OCI-LY7 (cell line): ENCODE data around the gene GALNT10. TPM values are rescaled to one million over a fixed set of nuclear protein-coding genes. Genes with fewer than 3 reads are reported as not detected.

Source experiments
- BruUV-seq: library from RNA; stranded (reverse); fragments of 400-500 nt; replicated peaks from 2 replicates; lab custom pipeline; 2021; lab: Mats Ljungman, UMichigan
- CTCF ChIA-PET: fragments of 300-600 bp; sonication (Branson Sonifier 250); formaldehyde crosslinking; loops from one replicate; lab custom pipeline; 2022; ENCODE audit warnings: antibody characterized with exemption; ENCODE audit not compliant: unreplicated experiment; lab: Charles Lee
- POLR2A ChIA-PET: fragments of 300-600 bp; sonication (Branson Sonifier 250); formaldehyde crosslinking; loops from one replicate; lab custom pipeline; 2022; ENCODE audit warnings: antibody characterized with exemption; lab: Charles Lee
- DNase-seq: peaks from one replicate; pipeline ENCODE4 v3.0.0-alpha.2; 2015; ENCODE audit warnings: low spot score
- H2AFZ ChIP-seq: fragments of 200-600 bp; sonication (generic), shearing (Covaris generic); 2 replicates; pipeline ENCODE4 v1.6.1; 2014; ENCODE audit warnings: mild to moderate bottlenecking, antibody characterized with exemption, low read length, moderate library complexity
- H3K27ac ChIP-seq: fragments of 200-600 bp; sonication (generic); 2 replicates; pipeline ENCODE4 v1.5.1; 2014; ENCODE audit warnings: mixed run types, low read depth, mild to moderate bottlenecking, moderate library complexity, low read length, inconsistent platforms; ENCODE audit not compliant: poor library complexity, severe bottlenecking
- H3K36me3 ChIP-seq: fragments of 200-600 bp; sonication (generic); 2 replicates; pipeline ENCODE4 v1.6.1; 2014; ENCODE audit warnings: mild to moderate bottlenecking, antibody characterized with exemption, low read length, moderate library complexity, mixed read lengths; ENCODE audit not compliant: insufficient read depth
- H3K4me1 ChIP-seq: fragments of 200-600 bp; sonication (generic); 2 replicates; pipeline ENCODE4 v1.5.1; 2014; ENCODE audit warnings: mild to moderate bottlenecking, low read length; ENCODE audit not compliant: insufficient read depth, poor library complexity, severe bottlenecking
- H3K4me2 ChIP-seq: fragments of 200-600 bp; sonication (generic); 2 replicates; pipeline ENCODE4 v1.6.1; 2014; ENCODE audit warnings: mild to moderate bottlenecking, low read length
- H3K4me3 ChIP-seq: fragments of 200-600 bp; sonication (generic); 2 replicates; pipeline ENCODE4 v1.5.1; 2014; ENCODE audit warnings: mild to moderate bottlenecking, low read depth, low read length; ENCODE audit not compliant: poor library complexity, severe bottlenecking
- H3K79me2 ChIP-seq: fragments of 200-600 bp; sonication (generic); 2 replicates; pipeline ENCODE4 v1.6.1; 2016; ENCODE audit warnings: low read depth, mild to moderate bottlenecking, low read length, moderate library complexity, mixed read lengths; ENCODE audit not compliant: insufficient read depth
- H3K9me2 ChIP-seq: fragments of 200-600 bp; sonication (generic); 2 replicates; pipeline ENCODE4 v1.6.1; 2016; ENCODE audit warnings: mild to moderate bottlenecking, low read length, mixed read lengths; ENCODE audit not compliant: insufficient read depth
- H3K9me3 ChIP-seq: fragments of 200-600 bp; sonication (generic); 2 replicates; pipeline ENCODE4 v1.6.1; 2014; ENCODE audit warnings: mild to moderate bottlenecking, mixed run types, low read length, mixed read lengths
- H4K20me1 ChIP-seq: fragments of 200-600 bp; sonication (generic); 2 replicates; pipeline ENCODE4 v1.6.1; 2014; ENCODE audit warnings: mild to moderate bottlenecking, antibody characterized with exemption, low read length, moderate library complexity, mixed read lengths; ENCODE audit not compliant: insufficient read depth
- EZH2phosphoT487 ChIP-seq: fragments of 200-600 bp; sonication (generic); IDR thresholded peaks from 2 replicates; pipeline ENCODE4 v1.6.1; 2018; ENCODE audit warnings: low read depth, borderline replicate concordance, mild to moderate bottlenecking, mixed run types, antibody characterized with exemption, low read length, moderate library complexity, mixed read lengths
- intact Hi-C: fragments of 100-400 bp; cut with micrococcal nuclease; formaldehyde crosslinking; loops from one replicate; pipeline ENCODE4 v1.10.0; 2022; ENCODE audit not compliant: unreplicated experiment
- total RNA-seq, 2 experiments: library from RNA; depleted of rRNA in 1 of 2; stranded (reverse); fragments of >200 nt in 1 of 2; shearing (Covaris generic) in 1 of 2; gene quantifications; 2 replicates each; pipeline ENCODE4 v1.2.3, GENCODE V29; 2014 to 2022
- TF ChIP-seq, protein P1 (sequence below): fragments of 200-600 bp; sonication (generic); conservative IDR thresholded peaks from 2 replicates; pipeline ENCODE4 v1.5.1; 2014; ENCODE audit warnings: mild to moderate bottlenecking, antibody characterized with exemption, low read length, moderate library complexity, mixed read lengths

The GALNT10 gene
- total RNA-seq, 2 experiments from 2014 or later, result 7.3 to 20.6 TPM

DNA sequence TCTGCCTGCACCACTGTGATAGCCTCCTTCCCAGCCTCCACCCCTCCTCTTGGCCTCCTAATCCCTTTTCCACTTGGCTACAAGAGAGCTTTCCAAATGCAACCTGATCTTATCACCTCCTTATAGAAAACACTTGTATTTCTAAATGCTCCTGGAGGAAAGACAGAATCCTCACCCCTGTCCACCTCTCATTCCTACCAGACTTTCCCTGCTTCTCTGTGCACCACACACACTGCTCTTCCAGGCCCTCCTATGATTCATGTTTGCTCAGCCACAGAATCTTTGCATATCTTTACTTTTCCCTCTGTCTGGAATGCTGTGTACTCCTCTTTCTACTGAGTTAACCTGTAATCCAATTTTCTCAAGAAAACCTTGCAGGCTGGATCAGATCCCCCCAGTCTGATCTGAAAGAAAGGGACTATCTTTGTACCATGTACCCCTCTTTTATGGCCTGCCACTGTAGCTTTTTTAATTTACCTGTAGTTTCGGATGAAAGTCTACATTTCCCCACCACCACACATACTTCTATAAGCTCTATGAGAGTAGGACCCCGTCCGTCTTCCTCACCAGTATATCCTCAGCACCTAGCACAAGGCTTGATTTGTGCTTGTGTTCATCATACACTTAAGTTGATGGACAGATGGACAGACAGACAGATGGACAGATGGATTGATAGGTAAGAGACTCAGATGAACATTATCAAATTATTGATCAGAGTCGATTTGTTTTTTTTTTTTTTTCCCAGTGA is 95.3 kb downstream of the GALNT10 start:
- no peaks in the 10 kb centered on the region for H3K9me2 ChIP-seq
- no peak overlapping the region for H3K4me2 ChIP-seq
- H3K4me3 ChIP-seq, result no peak overlapping the region
- intact Hi-C loops, result no loop called here
- no peak for DNase-seq
- no peak overlapping the region for H3K27ac ChIP-seq
- H2AFZ ChIP-seq, result no peak overlapping the region
- H3K9me3 ChIP-seq, result no peaks in the 10 kb centered on the region
- H3K4me1 ChIP-seq, result no peaks in the 10 kb centered on the region
- H3K36me3 ChIP-seq, result no peaks in the 10 kb centered on the region
- H3K79me2 ChIP-seq, result no peaks in the 10 kb centered on the region
- CTCF ChIA-PET, result no interaction called here
- no peaks in the 10 kb centered on the region for H4K20me1 ChIP-seq
- TF ChIP-seq, protein P1, sequence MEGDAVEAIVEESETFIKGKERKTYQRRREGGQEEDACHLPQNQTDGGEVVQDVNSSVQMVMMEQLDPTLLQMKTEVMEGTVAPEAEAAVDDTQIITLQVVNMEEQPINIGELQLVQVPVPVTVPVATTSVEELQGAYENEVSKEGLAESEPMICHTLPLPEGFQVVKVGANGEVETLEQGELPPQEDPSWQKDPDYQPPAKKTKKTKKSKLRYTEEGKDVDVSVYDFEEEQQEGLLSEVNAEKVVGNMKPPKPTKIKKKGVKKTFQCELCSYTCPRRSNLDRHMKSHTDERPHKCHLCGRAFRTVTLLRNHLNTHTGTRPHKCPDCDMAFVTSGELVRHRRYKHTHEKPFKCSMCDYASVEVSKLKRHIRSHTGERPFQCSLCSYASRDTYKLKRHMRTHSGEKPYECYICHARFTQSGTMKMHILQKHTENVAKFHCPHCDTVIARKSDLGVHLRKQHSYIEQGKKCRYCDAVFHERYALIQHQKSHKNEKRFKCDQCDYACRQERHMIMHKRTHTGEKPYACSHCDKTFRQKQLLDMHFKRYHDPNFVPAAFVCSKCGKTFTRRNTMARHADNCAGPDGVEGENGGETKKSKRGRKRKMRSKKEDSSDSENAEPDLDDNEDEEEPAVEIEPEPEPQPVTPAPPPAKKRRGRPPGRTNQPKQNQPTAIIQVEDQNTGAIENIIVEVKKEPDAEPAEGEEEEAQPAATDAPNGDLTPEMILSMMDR, result no peak
- TF ChIP-seq EZH2phosphoT487, result no peak
- POLR2A ChIA-PET, result interaction anchor here (0.6 kb wide), 2 partner anchors 659 to 1648 kb away, joined by 3 read pairs; no protein-coding TSS in a partner anchor
- no TSS peak for BruUV-seq

DNA sequence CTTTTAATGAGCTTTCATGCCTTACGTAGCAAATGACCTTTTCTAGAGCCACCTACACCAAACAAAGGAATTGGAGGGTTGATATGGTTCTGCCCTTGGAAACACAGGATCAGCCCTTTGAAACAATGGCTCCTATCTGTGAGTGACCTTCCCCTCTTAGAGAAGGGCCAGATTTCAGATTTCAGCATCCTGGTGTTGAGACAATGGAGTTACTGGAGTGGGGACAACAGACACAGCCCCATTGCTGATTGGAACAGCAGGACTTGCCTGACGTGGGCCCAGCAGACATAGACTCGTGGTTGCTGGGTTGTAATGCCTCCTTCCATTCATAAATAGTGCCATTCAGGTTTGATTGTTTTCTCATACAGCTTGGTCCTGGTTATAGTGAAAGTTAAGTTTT is 96.0 kb downstream of the GALNT10 start:
- Histone ChIP-seq H3K4me1 (no peaks in the 10 kb centered on the region), H3K9me2 (no peaks in the 10 kb centered on the region), H2AFZ (no peak overlapping the region), H3K36me3 (no peaks in the 10 kb centered on the region), H3K4me3 (no peak overlapping the region), H3K79me2 (no peaks in the 10 kb centered on the region), H3K9me3 (no peaks in the 10 kb centered on the region), H3K27ac (no peak overlapping the region), H3K4me2 (no peak overlapping the region), H4K20me1 (no peaks in the 10 kb centered on the region)
- intact Hi-C loops, result no loop called here
- BruUV-seq, result no TSS peak
- no peak for TF ChIP-seq EZH2phosphoT487
- TF ChIP-seq, protein P1, result no peak
- CTCF ChIA-PET, result no interaction called here
- DNase-seq, result no peak
- POLR2A ChIA-PET, result interaction anchor here (0.6 kb wide), 2 partner anchors 81 to 660 kb away, joined by 3 read pairs; no protein-coding TSS in a partner anchor

DNA sequence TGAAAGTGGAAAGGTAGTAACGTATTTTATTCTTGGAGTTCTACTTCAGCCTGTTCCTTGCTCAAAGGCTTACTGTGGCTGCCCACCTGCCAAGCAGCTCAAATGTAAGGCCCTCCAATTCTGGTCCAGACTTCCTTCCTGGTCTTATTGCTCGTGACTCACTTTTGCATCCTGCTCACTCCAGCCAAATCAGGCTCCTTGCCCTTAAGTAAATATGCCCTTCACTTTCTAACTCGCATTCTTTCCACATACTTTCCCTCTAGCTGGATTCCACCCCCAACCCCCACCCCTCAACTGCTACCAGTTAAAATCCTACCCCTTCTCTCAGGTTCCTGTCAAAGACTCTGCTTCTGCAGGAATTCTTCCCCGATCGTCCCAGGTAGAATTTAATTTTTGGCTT is 96.6 kb downstream of the GALNT10 start:
- Histone ChIP-seq H3K79me2 (no peaks in the 10 kb centered on the region), H3K4me3 (no peak overlapping the region), H3K9me2 (no peaks in the 10 kb centered on the region), H3K4me1 (no peaks in the 10 kb centered on the region), H3K36me3 (no peaks in the 10 kb centered on the region), H4K20me1 (no peaks in the 10 kb centered on the region), H3K4me2 (no peak overlapping the region), H3K9me3 (no peaks in the 10 kb centered on the region), H2AFZ (no peak overlapping the region), H3K27ac (no peak overlapping the region)
- DNase-seq, result no peak
- BruUV-seq, result no TSS peak
- ChIA-PET CTCF (no interaction called here), POLR2A (no interaction called here)
- intact Hi-C loops, result no loop called here
- no peak for TF ChIP-seq EZH2phosphoT487
- TF ChIP-seq, protein P1, result no peak
